ENCODE measurements around the gene C6orf141.

Gene C6orf141

DNA sequence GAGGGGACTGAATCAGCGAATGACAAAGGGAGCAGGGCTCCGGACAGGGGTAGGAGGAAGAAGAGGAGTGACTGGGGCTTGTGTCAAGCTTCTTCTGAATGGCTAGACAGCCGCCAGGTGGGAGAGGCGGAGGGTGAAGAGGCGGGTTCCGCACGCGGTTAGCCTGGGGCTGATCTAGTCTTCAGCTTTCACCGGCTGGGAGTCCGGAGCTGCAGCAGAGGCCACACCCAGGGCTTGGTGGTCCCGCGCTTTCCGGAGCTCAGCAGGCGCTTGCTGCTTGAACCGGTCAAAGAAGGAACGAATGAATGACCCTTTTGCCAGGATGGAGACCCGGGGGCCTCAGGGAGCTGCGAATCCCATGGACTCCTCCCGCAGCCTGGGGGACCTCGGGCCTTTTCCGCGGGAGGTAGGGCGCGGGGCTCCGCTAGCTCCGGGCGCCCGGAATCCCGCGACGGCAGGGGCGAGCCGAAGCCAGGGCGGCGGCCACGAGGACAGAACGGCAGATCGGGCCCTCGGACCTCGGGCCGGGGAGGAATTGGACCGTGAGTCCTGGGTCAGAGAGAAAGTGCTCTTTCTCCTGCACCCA lies at the start of gene C6orf141:
Gene C6orf141 (plus strand): TSS at position 177 of the 586 bp plus-strand sequence. CDS start 125 bp downstream, at position 302.
- DNase-seq (ENCODE audit: low read depth), result no peak

DNA sequence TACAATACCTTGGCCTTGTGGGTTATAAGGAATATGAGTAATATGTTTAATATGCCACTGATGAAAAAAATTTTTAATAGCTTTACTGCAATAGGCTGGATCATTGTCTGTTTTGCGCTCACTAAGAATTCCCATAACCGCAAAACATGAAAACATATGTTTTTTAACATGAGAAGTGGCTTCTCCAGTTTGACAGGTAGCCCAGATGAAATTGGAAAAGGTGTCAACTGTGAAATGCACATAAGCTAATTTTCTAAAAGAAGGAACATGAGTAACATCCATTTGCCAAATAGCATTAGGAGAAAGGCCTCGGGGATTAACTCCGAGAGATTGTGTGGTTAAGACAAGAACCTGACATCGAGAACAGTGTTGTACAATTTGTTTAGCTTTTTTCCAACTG lies 45.8 kb upstream of the C6orf141 start:
- DNase-seq (ENCODE audit: low read depth), result no peak

DNA sequence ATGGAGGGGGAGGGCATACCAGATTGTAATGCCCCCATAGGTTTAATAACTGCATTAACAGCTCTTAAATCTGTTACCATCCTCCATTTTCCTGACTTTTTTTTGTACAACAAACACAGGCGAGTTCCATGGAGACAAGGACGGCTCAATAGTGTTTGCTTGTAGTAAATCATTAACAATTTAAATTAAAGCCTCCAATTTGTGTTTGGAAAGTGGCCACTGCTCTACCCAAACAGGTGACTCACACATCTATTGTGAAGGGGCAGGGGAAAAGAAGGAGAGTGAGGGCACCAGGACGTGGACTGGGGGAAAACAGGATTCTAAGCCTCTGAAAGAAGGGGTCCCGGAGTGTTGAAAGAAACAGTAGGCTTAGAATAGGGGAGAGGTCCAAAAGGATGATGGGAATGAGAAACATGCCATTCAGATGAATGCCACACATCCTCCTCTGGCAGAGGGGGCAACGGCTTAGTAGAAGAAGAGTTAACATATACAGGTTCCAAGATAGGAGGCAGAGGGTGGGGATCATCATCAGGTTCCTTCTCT lies 43.8 kb upstream of the C6orf141 start:
- no peak for DNase-seq (ENCODE audit: low read depth)

DNA sequence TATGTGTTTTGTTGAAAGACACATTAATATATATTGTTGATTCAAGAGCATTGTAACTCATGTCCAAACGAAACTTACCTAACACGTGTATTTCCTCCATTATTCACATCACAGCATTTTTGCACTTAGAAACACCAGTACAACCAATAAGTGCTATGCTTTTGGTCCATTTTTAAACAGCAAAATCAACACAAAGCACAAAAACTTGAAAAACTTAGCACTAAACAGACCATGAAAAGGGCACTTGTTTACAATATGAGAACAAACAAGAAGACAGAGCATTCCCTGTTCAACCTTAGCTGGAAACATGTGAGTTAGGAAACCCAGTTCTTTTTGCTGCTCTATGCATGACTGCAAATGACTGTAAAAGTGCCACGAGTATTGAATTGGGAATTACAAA lies 41.1 kb upstream of the C6orf141 start:
- no peak for DNase-seq (ENCODE audit: low read depth)

DNA sequence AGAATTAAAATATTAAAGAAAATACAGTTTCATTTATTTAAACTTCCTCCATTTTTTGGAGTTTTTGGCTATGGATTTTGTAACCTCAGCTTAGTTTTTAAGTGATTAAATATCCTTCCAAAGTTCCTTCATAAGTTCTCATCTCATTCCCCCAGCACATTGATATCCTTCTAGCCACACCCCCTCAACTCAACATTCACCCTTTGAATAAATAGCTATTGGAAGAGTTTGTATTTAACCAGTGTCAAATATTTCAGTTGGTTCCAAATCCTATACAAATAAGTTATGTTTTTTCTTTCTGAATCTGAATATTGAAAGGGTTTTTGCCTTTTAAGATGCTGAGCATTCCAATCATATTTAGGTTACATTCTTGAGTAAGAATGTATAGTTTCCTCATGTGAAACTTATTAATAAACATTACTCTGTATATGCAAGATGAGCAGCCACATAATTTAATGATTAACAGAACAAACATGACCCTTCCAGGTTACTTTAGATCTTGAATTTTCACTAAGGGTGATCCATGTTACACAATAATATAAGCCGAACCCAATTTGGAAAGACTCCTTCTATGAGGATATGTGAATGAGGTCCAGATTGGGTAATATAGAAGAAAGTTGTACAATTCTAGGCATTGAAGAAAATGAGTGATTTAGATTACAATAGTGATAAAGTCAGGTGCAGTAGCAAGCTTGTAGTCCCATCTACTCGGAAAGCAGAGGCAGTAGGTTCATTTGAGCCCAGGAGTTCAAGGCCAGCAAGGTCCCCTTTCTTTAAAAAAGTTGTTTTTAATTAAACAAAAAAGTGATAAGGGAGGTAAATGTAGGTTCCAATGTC lies 37.1 kb upstream of the C6orf141 start:
- no peak for DNase-seq (ENCODE audit: low read depth)

DNA sequence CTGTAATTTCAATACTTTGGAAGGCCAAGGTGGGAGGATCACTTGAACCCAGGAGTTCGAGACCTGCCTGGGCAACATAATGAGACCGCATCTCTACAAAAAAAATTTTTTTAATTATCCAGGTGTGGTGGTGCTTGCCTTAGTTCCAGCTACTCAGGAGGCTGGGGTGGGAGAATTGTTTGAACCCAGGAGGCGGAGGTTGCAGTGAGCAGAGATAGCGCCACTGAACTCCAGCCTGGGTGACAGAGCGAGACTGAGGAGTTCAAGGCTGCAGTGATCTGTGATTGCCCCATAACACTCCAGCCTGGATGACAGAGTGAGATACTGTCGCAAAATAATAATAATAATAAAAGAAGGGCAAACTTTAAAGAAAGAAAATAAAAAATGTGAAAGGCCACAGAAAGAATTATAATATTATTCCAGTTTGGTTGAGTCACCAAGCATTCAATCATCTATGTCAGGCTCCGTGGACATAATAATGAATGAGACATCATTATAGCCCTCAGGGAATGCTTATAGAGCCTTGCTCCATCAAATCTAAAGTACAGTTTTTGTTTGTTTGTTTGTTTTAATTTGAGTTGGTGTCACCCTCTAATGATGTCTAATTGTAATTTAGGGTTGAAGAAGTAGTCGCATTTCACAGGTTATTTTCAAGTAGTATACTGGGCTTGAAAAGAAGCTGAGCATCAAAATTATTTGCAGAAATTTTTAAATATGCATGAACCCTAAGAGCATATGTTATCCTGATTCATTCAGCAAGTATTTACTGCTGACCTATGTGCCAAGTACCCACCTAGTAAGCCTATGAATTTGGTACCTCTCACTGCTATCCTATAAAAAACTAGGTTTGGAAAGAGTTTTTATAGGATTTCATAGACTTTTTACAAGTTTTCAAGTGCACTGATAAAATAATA lies 35.6 kb upstream of the C6orf141 start:
- DNase-seq (ENCODE audit: low read depth), result no peak

DNA sequence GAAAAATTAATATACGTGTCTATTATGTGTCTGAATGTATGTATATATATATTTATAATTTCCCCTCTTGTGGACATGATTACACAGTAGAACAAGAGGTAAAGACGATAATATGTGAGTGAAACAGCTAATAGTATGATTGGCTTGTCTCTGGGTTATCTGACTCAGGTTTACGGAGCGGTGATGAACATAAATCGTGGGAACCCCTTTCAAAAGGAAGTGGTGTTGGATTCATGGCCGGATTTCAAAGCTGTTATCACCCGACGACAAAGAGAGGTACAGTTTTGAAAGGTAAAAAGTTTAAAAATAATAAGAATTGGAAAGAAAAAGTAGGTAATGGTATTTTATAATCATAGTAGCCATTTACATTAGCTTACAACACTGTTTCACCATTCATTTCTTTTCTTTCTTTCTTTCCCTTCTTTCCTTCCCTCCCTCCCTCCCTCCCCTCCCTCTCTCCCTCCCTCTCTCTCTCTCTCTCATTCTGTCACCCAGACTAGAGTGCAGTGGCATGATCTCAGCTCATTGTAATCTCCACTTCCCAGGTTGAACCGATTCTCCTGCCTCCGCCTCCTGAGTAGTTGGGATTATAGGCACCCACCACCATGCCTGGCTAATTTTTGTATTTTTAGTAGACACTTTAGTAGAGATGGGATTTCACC lies 34.9 kb upstream of the C6orf141 start:
- no peak for DNase-seq (ENCODE audit: low read depth)

DNA sequence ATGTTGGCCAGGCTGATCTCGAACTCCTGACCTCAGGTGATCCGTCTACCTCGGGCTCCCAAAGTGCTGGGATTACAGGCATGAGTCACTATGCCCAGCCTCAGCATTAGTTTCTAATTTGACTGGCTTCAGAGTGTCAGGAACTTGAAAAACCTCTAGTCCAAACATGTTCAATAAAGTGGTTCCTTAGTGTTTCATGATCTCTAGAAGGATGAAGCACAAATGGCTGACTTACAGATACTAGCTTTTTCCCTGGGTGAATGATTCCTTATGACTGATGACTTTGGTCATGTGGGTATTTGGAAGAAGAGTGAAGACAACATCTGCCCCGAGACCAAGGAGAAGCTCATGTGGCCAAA lies 34.3 kb upstream of the C6orf141 start:
- DNase-seq (ENCODE audit: low read depth), result no peak

DNA sequence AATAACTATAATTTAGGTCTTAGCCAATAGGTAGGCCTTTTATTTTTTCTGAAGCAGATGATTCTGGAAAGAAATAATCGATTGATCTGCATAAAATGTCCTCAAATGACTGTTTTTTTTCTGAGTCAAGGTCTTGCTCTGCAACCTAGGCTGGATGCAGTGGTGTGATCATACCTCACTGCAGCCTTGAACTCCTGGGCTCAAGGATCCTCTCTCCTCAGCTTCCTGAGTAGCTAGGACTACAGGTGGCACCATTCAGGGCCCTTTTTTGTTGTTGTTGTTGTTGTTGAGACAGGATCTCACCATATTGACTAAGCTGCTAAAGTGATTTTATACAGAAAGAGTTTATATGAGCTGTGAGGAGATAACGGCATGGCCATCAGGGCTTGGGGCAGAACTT lies 32.5 kb upstream of the C6orf141 start:
- DNase-seq (ENCODE audit: low read depth), result no peak

DNA sequence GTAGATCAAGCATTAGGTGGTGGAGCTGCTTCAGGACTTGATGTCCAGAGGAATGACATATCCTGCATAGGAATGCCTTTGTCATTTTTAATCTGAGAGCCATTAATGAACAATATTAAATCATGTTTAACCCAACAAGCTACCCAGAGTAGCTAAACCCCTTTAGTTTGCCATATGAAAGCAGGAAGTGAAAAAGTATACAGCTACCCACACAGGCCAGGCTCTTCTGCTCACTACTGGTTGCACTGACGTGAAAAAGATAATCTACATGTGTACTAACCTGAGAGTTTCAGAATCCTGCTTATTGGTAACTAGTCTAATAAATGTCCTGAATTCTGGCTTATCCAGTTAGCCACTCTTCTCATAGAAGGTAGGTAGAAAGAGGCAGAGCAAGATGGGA lies 30.8 kb upstream of the C6orf141 start:
- no peak for DNase-seq (ENCODE audit: low read depth)

DNA sequence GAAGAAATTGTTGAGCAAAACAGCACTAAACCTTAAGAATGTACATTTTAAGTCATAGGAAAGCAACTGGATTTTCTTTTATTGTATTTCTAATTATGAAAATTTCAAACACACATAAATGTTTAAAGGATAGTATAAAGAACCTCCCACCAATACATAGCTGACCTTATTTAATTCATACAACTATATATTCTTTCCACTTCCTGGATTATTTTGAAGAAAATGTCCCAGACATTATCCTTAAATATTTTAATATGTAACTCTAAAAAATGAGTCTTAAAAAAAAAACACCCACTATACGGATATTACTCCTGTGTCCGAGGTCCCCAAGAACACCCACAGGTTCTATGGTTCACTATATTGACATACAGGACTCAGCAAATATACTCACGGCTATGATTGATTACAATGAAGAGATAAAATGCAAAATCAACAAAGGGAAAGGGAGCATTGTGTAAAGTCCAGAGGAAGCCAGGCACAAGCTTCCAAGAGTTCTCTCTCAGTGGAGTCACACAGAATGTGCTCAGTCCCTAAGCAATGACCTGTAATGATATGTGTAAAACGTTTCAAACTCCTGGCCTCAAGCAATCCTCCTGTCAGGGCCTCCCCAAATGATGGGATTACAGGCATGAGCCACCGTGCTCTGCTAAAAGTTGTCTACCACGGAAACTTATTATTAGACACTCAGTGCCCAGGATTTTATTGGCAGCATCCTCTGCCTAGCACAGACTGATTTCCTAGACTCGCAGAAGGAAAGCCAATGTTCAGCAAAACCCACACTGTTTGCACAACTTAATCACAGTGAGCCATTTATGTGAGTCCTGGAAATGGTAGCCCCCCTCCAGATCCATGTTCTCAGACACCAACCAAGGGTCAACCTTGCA lies 27.5 kb upstream of the C6orf141 start:
- no peak for DNase-seq (ENCODE audit: low read depth)

DNA sequence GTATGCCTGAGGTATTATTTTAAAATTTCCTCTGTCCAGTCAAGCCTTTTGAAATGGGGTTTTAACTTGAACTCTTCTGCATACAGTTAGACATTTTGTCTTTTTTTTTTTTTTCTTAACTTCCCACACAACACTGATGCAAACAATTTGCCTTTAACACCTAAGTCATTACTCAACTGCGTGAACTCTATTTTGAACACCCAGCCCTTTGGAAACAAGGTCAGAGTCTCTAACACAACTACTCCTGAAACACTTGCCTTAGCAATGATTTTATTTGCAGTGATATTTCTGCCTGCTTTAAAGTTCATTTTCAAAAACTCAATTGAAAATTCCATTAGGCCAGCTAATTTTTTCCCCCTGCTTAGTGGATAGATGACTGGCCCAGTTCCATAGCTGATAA lies 26.6 kb upstream of the C6orf141 start:
- DNase-seq (ENCODE audit: low read depth), result no peak

DNA sequence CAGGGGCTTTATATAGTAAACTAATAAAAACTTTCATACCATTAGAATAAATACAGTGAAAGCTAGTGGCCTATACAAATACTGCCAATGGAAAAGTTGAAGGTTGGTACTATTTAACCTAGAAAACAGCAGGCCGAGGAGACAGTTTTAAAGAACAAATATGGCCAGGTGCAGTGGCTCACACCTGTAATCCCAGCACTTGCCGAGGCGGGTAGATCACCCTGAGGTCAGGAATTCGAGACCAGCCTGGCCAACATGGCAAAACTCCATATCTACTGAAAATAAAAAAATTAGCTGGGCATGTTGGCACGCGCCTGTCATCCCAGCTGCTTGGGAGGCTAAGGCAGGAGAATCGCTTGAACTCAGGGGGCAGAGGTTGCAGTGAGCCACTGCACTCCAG lies 25.9 kb upstream of the C6orf141 start:
- no peak for DNase-seq (ENCODE audit: low read depth)

DNA sequence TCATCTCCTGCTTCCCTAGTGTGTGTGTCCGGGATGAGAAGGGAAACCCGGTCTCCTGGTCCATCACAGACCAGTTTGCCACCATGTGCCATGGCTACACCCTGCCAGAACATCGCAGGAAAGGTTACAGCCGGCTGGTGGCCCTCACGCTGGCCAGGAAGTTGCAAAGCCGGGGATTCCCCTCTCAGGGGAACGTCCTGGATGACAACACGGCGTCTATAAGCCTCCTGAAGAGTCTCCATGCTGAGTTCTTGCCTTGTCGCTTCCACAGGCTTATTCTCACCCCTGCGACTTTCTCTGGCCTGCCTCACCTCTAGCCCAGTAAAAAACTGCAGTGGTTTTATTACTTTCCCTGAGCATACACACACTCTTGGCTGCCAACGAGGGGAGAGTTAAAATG lies 23.9 kb upstream of the C6orf141 start:
- no peak for DNase-seq (ENCODE audit: low read depth)

DNA sequence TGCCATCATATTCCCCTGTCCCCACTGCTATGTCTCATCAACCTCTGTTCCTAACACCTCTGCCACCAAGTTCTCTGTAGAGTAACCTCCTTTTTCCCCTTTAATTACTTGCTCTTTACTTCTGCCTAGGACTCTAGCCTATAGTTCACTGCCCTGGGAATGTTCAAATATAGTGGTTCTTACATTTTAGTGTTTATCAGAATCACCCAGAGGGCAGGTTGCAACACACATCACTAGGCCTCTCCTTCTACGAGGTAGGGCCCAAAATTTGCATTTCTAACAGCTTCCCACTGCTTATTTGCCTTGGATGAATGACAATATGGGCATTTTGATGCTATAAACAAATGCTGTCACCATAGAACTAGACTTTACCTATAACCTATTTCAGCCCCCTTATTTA lies 23.1 kb upstream of the C6orf141 start:
- DNase-seq (ENCODE audit: low read depth), result no peak

DNA sequence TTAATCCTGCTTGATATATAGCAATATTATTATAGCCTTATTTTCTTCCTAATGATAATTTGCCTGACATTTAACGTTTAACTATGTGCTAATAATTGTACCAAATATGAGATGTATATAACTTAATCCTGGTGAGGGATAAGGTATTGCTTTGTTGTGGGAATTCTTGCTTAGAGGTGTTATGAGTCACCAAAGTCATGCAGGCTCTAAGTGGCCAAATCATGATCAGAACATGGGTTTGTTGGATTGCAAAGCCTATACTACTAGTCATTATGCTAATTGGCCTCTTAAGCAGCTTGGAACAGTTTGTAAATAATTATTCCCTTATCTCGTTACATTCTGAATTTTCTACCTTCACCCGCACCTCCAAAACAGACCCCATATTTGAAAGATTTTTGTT lies 21.9 kb upstream of the C6orf141 start:
- no peak for DNase-seq (ENCODE audit: low read depth)

DNA sequence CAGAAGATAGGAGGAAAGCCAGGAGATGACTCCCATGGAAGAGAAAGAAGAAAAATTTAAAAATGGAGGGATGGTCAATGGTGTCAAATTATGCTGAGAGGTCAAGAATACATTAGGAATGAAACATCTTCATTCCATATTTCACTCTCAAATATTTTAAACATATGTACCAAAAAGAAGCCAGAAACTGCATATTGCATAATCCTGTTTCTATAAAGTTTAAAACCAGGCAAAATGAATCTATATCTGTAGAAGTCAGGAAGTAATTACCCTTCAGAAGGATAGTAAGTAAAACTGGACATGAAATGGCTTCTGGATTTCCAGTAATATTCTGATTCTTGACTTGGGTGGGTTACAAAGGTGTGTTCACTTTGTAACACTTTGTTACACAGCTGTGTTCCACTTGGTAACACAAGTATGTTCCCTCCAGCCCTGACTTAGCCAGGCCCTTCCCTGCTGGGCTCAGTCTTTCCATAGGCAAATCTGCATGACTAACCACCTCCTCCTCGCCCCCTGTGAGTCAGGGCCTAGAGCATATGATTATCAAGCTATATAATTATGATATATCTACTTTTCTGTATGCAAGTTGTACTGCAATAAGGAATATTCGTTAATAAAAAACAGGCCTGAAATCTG lies 20.2 kb upstream of the C6orf141 start:
- DNase-seq (ENCODE audit: low read depth), result no peak

DNA sequence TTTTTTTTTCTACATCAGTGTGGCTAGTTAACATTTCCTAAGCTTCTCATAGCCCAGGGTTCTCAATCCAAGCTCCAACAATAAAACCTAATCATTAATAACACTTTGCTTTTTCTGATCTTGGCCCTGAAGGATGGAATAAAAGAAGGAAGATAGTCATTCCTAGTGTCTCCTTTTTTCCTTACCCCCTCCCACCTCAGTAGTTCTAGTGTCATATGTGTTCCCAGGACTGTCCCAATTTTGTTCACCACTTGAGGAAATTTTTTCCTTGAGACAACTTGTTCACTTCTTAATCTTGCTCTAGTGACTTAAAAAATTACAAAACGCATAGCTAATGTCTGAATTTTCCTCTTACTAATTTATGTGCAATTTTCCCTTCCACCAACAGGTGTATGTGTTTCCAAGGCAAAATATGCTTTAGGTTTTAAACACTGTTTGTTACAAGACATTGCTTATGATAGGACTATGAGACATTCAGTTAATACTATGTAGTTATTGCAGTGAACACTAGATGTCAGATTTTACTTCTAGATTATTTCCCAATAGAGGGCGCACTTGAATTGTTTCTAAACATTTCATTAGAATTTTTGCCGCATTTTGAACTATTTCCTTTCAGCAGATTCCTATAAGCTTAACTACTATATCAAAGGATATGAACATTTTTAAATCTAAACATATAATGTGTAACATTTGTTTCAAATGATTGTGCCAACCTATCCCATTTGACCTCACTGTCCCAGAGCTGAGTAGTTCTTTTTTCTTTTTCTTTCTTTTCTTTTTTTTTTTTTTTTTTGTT lies 18.5 kb upstream of the C6orf141 start:
- no peak for DNase-seq (ENCODE audit: low read depth)

DNA sequence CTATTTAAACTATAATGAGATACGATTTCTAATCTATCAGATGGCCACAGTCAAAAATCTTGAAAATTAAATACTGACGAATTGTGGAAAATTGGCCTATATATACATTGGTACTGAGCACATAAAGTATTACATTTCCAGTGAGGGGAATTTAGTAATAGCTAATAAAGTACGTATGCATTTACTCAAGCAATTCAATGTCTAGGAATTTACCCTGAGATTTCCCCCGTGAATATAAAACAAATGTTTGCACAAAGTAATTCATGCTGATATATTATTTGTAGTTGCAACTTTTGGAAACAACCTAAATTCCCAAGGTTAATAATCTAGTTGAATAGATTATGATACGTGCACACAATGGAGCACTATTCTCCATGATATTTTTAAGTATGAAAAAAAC lies 14.7 kb upstream of the C6orf141 start:
- DNase-seq (ENCODE audit: low read depth), result no peak

DNA sequence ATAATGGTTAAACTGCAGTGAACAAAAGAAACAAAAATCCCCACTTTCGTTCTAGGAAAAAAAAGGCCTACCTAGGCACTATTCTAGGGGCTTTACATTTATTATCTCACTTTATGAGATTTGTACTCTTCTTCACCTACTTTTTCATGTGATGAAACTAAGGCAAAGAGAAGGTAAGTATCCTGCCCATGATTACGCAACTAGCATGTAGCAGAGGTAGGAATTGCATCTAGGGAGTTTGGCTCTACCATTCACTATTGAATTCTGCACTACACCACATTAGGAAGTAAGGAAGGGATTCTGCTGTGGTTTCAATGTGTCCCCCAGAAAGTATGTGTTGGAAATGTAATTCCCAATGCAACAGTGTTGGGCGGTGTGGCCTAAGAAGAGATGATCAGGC lies 11.4 kb upstream of the C6orf141 start:
- DNase-seq (ENCODE audit: low read depth), result no peak
